Muscle of back (tissue), 11 donors: ENCODE data around the gene SSPN. TPM values are rescaled to one million over a fixed set of nuclear protein-coding genes. Genes with fewer than 3 reads are reported as not detected.
A peak's percentile ranks its signal among the peaks of the same experiment; 100 is the strongest.
"Not testable (repeated sequence)": the region's sequence is repeated elsewhere in the genome, so short reads cannot be mapped to it uniquely, and the experiment has no call there.

Experiments
- DNase-seq, 3 donors: peaks; one replicate each; pipeline versions ENCODE4 v3.0.0 to v3.0.0-alpha.2; 2013
- polyA plus RNA-seq, 10 donors: library from polyadenylated mRNA; unstranded; fragments of 120-200 nt; gene quantifications; one replicate each; pipeline ENCODE4 v1.2.1, GENCODE V29; 2013; ENCODE audit not compliant: insufficient read length in 10 of 10

Gene SSPN
- polyA plus RNA-seq, 10 donors, result 78.9 to 148 (median 128) TPM

- DNase-seq, result peak in 1 of 3 donors; percentile 64
Measured at GRCh38 chr12:26226629-26227360, 31.4 kb downstream of the SSPN start.

- no peak for DNase-seq
Measured at GRCh38 chr12:26227361-26227745, 32.0 kb downstream of the SSPN start.

GRCh38 chr12:26229910-26230309 is 34.5 kb downstream of the SSPN start:
- DNase-seq, result no peak

- peak in 1 of 3 donors; percentile 68 for DNase-seq
Measured at GRCh38 chr12:26231470-26231869, 36.1 kb downstream of the SSPN start.

- DNase-seq, result no peak
Measured at GRCh38 chr12:26231921-26232320, 36.5 kb downstream of the SSPN start.

- DNase-seq, result peak; percentile 60 to 88 (median 63)
Measured at GRCh38 chr12:26233631-26234030, 38.3 kb downstream of the SSPN start.

GRCh38 chr12:26235465-26235864 is 40.1 kb downstream of the SSPN start:
- not testable (repeated sequence) for DNase-seq

GRCh38 chr12:26238341-26239121 is 43.2 kb downstream of the SSPN start:
- peak in 1 of 3 donors; percentile 70 for DNase-seq

- peak in 2 of 3 donors; percentile 40 to 78 for DNase-seq
Measured at GRCh38 chr12:26239122-26239851, 43.9 kb downstream of the SSPN start.

- no peak for DNase-seq
Measured at GRCh38 chr12:26239852-26240815, 44.8 kb downstream of the SSPN start.

- DNase-seq, result no peak
Measured at GRCh38 chr12:26241080-26241479, 45.7 kb downstream of the SSPN start.

- no peak for DNase-seq
Measured at GRCh38 chr12:26242683-26243082, 47.3 kb downstream of the SSPN start.

GRCh38 chr12:26244503-26244902 is 49.1 kb downstream of the SSPN start:
- no peak for DNase-seq

GRCh38 chr12:26245175-26245942 is 50.0 kb downstream of the SSPN start:
- peak in 1 of 3 donors; percentile 22 for DNase-seq

- no peak for DNase-seq
Measured at GRCh38 chr12:26246483-26247164, 51.3 kb downstream of the SSPN start.

GRCh38 chr12:26247873-26248272 is 52.5 kb downstream of the SSPN start:
- DNase-seq, result no peak

GRCh38 chr12:26250801-26251200 is 55.4 kb downstream of the SSPN start:
- DNase-seq, result no peak

GRCh38 chr12:26251600-26251999 is 56.2 kb downstream of the SSPN start:
- no peak for DNase-seq

- no peak for DNase-seq
Measured at GRCh38 chr12:26252946-26253345, 57.6 kb downstream of the SSPN start.
